ENCODE data around the gene CNTN4.
"Not testable (repeated sequence)": the region's sequence is repeated elsewhere in the genome, so short reads cannot be mapped to it uniquely, and the experiment has no call there.

Gene CNTN4

DNA sequence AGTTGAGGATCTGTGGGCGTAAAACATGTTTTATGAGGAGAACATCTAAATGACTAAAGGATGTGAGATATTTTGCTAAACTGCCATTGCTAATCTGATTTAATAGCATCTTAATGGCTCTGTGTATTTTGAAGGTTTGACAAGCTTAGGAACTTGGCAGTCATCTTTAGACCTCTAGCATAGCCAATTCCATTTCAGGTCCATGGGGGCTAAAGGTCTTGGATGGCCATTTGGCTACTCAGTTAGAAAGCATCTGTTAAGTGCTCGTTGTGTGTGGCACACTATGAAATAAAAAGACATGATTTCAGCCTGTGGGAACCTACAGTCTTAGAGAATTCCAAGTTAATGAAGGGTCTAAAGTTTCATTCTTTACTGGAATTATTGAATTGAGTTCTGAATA is 775.3 kb downstream of the CNTN4 start:
- no peak for DNase-seq

DNA sequence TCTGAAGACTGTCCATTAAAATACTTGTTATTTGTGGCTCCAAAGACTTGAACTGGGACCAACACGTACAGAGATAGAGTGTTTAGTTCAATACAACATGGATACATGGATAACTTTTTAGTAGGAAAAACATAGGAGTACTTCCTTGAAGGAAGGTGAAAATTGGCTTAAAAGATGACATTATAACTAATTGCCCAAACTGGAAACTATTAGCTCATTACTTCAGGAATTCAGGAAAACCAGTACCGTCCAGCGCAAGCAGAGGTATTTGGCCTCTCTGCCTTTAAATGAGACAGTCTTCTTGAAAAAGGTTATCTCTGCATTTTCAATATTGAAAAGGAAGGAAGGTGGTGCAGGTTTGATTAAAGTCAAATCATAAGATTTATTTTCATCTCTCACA is 777.0 kb downstream of the CNTN4 start:
- no peak for DNase-seq

DNA sequence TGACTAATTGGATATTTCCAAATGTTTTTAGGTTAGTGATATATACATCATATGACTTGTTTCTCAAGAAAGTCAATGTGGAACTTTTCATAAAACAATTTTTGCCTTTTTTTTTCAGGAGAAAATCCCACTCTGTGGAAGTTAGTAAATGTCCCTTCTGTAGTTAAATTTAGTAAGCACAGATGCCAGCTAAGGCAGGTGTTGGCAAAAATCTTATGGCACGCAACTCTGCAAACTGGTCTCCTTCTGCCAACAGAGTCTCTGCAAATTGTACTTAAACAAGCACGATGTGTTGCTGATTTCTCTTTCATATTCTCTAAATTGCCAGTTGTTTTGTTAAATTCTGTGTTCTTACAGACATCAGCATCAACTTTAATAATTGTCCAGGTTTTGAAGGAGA is 777.7 kb downstream of the CNTN4 start:
- DNase-seq, result no peak

DNA sequence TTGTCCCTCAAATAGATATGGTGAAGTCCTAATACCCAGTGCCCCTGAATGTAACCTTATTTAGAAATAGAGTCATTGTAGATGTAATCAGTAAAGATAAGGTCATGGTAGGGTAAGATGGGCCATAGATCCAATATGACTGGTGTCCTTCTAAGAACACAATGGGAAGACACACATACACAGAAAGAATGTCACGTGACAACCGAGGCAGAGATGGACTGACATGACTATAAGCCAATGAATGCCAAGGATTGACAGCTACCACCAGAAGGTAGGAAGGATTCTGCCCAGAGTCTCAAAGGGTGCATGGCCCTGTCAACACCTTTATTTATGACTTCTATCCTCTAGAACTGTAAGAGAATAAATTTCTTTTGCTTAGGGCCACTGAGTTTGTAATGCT is 780.4 kb downstream of the CNTN4 start:
- no peak for DNase-seq

DNA sequence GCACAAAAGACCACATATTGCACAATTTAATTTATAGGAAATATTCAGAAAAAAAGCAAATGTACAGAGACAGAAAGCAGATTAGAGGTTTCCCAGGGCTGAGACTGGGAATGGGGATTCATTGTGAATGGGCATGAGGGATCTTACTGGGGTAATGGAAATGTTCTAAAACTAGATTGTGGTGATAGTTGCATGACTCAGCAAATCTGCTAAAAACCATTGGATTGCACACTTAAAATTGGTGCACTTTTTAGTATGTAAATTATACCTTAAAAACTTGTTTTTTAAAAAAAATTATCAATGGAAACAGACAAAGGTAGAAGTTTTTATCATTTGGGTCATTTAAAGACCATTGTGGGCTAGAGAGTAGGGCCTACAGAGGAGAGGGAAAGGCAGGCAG is 780.9 kb downstream of the CNTN4 start:
- DNase-seq, result no peak

DNA sequence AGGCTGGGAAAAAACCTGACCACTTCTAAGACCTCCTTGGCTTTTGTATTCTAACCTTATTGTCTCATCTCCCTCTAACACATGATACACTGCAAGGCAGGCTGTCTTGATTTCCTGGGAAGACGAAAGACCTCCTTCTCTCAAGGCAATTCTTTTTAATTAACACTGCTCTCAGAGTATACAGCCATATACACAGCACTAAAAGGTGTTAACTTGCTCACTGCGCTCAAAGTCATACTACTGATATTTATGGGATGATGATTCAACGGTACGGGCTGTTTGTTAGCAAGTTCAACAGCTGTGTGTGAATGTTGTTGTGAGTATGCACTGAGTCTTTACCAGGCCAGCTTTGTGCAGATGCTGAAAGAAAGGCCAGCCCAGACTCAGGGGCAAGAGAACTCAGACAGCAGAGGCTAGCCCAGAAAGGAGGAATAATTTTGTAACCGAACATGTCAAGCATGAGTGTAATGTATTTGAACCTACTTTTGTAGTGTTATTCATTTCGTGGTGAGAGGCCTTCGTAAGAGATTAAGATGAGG is 781.6 kb downstream of the CNTN4 start:
- no peak for DNase-seq

DNA sequence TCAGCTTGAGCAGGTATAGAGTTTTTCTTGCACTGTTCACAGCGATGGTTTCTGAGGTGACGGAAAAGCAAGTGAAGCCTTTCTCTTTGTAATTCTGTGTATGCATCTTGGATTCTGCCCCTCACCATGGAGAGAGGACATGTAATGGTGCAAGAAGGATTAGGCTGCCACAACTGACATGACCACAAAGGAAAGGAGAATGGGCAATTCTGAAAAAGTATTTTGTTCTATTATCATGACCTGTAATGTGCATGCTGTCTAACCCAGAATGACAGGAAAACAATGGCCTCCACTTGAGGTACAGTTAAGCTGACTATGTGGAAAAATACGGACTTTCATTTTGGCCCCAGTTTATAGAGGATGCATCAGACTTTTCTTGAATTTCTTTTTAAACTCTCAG is 784.6 kb downstream of the CNTN4 start:
- DNase-seq, result no peak

DNA sequence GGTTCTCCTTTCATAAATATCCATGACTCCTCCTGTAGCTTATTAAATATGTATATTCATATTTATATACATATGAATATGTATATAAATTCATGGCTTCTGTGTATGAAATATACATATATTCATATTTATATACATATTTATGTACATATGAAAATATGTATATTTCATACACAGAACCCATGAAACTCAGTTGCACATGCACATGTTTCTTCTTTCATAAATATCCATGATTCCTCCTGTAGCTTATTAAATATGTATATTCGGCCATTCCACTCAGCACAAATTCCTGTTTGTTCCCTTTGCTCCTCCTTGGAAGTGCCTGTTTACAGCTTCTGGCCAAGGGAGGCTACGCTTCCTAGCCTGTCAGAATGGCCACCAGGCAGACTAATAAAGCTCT is 789.9 kb downstream of the CNTN4 start:
- DNase-seq, result no peak

DNA sequence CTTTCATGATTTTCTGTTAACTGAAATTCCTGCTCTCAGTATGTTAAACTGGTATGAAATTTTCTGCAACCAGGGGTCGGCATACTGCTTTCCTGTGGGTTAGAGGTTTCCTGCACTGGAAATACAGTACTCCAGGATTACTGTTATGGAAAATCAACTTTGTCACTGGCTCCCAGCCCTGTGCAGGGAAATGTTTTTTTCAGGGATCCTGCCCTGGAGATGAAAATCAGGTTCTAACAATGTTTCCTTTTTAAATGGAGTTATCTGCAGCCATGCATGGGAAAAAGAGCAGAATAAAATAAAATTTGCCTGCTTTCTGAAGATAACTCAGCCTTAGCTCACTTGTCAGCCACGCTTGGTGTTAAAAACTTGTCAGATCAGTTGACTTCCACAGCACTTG is 791.1 kb downstream of the CNTN4 start:
- DNase-seq, result no peak

DNA sequence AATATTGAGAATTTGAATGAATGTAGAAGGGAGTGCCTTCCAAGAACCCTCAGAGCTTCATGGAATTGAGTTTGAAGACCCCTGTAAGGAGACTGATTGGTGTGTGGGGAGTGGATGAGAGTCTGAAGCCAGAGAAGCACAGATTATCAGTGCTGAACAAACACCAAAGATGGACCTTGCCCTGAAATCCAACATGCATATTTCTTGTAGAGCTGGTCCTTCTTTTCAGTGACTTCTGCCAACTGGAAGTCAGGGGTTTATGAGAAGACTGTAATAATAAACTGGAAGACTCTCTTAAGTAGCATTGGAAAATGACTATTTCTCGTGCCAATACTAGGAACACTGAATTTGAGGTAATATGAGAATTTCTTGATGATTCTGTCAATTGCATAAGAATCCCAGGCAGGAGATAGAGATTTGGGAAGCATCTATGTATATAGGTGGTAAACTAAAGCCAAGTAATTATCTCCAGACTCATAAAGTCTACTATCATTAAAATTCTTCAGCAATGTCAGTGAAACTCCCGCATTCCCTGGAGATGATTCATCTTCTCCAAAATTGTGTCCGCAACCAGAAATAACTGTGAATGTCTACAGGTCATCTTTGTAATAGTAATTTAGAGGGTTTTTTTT is 797.8 kb downstream of the CNTN4 start:
- DNase-seq, result no peak

DNA sequence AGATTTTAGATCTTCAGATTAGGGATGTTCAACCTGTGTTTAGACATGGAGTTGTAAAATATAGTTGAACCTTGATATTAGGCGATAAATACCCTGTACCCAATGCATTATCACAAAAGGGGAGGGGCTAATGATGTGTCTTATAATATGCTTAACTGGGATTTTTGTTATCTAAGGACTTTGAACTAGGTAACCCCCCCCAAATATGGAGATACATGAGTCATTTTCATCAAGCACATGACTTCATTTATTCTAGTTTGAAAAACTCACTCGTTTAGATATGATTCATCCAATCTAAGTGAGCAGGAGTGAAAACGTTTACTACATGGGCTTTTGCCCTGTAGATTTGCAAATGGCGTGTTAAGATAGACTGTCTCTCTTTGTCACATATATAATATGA is 799.2 kb downstream of the CNTN4 start:
- DNase-seq, result no peak

DNA sequence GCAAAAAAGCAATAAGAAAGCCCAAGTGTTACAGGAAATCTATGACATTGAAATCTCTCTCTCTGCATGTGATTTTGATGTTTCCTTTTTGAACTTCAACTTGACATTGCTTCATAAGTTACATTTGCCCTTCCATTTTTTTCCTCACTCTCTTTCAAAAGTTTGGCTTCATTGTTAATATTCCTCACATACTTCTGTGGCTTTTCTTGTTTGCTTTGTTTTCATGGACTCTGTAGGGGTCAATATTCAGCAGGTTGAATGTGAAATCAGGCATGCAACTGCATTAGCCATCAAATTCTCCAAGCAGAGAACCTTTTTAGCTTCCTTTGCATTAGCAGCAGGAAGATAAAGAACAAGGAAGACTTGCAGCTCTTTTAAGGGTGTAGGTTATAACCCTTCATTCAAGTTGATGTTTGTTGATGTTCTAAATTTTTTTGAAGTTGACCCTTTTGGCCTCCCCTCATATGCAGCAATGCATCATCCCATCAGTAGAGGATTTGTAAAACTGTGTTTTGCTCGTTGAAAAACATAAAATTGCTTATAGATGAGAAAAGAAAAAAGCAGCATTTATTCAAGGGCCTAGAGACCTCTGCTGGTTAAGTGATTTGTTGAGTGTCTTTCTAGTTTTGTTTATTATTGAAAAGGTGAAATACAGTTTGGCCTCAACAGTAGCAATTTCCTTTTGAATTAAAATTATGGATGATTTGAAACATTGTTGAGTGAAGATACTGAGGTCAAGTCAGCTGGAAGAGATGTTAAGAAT is 800.1 kb downstream of the CNTN4 start:
- DNase-seq, result no peak

DNA sequence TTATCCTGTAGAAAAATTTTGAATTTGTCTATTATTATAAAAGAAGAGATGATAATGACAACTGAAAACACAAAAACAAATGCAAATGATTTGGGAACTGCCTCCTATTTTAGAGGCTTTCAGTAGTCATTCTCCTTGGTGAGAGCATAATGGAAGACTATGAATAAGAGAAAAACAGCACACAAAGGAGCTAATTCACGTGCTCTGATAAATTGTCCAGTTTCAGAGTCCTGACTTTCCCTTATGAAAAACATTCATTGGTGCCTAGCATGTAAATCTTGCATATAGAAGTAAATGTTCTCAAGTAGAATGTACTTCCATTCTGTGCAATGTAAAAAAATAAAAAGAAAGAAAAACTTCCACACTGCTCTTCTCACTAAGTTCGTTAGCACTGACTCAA is 805.4 kb downstream of the CNTN4 start:
- DNase-seq, result no peak

DNA sequence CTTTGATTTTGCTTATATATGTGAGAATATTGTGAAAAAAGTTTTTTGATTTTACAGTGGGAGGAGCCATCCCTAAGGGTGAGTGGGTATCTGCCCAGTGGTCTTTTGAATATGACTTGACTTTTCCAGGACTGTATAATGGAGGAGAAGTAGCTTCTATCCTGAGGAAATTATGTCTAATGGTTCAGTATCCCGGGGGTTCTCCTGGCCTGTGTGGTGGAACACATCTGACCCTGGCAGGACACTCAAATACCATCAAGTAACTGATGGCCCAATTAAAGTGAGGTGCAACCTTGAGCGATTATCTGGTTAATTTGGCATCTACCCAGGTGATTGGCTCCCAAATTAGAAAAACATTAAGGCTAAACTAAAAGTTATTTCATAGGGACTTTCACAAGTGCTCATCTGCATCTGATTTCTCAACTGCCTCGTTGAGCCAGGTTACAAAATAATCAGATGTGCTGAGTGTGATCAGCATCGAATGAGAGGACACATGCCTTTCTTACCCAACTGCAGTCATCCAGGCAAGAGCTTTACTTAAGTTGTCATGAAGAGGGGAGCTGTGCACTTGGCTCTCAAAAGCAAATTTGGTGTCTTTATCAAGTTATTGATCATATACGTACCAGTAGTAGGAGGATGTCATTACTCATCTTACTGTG is 810.2 kb downstream of the CNTN4 start:
- DNase-seq, result no peak

DNA sequence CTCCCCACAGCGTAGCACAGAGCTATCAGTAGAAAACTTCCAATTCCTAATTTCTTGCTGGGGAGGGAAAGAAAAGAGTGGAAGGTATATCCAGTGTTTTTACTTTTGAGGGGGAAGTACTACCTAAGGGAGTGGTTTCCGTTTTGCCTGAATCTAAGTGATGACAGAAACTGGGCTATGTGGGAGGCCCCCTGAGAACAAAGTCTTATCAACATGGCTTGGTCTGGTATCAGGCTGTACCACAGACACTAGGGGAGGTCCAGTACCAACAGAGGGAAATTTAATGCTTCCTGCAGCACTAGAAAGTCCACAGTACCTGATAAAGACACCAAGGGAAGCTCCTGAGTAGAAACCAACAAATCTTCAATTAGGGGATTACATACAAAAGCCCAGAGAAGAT is 812.3 kb downstream of the CNTN4 start:
- no peak for DNase-seq

DNA sequence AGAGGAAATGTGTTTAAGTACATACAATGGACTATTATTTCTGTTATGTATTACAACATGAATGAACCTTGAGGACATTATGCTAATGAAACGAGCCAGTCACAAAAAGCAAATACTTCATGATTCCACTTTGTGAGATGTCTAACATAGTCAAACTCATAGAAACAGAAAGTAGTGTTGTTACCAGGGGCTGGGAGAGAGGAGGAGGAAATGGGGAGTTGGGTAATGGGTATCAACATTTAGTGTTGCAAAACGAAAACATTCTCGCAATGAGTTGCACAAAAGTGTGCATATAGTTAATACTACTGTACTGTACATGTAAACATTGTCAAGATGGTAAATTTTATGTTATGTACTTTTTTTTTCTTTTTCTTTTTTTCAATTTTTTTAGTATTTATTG is 817.2 kb downstream of the CNTN4 start:
- no peak for DNase-seq

DNA sequence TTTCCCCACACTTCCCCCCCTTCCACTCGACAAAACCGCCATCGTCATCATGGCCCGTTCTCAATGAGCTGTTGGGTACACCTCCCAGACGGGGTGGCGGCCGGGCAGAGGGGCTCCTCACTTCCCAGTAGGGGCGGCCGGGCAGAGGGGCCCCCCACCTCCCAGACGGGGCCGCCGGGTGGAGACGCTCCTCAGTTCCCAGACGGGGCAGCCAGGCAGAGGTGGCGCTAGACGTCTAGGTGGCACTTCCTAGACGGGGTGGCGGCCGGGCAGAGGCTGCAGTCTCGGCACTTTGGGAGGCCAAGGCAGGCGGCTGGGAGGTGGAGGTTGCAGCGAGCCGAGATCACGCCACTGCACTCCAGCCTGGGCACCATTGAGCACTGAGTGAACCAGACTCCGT is 818.0 kb downstream of the CNTN4 start:
- not testable (repeated sequence) for DNase-seq

DNA sequence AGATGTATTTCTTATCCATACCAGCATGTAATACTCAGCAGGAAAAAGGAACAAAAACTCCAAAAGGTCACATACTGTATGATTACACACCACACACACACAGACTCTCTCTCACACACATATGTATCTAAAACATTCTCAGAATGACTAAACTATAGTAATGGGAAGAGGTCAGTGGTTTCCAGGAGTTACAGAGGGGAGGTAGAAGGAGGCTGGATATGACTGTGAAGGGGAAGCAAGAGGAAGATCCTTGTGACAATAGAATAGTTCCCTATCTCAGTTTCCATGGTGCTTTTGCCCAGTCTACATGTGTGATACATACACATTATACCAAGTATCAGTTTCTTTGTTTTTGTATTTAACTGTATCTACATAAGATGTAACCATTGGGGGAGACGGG is 821.4 kb downstream of the CNTN4 start:
- DNase-seq, result no peak

DNA sequence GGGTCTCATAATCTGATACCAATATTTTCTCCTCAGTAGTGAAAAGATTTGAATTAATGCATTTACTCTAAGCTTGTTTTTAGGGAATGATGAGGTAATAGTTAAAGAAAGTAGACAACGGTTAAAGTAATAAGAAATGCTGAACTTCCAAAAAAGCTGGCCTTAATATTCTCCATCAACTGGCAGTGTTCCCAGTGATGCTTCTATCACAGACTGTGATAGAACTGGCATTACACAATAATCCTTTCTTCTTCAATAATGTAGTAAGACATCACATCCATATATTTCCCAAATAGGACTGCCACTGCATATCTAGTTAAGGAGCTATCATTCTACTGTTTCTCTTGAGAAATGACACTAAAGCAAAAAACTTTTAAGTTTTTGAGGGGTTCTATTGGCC is 822.8 kb downstream of the CNTN4 start:
- DNase-seq, result no peak

DNA sequence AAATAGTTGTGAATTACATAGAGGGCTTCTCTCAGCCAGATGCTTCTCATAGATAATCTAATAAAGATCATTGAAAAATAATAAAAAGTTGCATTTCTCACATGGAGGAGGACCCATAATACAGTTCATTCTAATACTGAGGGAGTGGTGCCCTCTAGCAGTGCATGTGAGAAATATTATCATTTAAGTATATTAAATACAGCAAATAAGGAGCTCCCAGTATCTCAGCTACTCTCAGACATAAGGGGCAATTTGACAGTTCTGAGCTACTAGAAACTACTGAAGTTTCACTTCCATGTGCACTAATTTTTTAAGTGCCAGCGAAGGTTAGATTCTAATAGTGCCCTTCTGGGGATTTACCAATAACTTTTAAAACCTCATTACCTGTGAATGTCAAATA is 823.2 kb downstream of the CNTN4 start:
- DNase-seq, result peak; percentile 20

DNA sequence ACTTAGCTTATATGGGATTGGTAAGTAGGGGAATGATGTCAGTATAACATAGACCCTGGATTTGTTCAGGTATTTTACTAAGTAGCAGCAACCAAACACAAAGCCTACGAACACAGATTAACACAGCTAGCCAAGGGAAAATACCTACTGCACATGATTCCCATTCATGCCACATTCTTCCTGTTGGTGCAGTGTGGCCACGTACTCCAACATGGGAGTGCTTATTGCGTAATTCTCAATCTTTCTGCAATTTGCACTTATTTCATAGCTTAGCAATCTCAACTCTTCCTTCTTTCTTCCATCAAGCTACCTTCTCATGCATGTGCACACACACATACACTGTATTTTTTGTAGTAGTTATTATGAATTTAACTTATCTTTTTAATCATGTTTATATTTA is 824.7 kb downstream of the CNTN4 start:
- no peak for DNase-seq

DNA sequence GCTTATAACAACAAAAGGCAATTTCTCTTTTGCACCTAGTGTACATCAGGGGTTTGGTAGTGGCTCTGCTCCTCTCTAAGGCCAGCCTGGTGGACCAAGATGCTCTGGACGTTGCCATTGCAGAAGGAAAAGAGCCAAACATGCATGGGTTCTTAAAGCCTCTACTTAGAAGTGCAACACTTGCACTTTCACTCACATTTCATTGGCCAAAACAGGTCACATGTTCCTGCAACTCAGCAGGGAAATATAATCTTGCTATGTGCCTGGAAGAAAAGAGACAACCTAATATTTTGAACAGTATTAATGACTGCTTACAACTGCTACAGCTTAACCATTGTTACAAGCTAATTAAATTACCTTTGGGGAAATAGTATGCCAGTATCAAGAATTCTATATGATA is 828.6 kb downstream of the CNTN4 start:
- DNase-seq, result no peak

DNA sequence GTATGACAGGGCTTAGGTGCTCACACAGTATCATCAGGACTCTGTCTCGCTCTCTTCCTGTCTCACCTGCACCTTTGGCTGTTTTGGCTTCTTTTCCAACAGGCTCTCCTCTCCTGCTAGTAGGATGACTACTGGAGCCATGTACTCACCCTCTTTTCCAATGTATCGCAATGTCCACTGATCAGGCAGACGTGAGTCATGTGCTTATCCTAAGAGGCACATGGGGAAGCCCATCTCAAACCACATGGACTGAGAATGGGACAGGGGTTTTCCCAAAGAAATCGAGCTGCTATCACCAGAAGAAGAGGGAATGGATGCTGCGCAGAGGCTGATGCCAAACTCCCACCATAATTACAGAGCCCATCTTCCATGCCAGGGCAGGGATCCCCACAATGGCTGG is 830.9 kb downstream of the CNTN4 start:
- no peak for DNase-seq

DNA sequence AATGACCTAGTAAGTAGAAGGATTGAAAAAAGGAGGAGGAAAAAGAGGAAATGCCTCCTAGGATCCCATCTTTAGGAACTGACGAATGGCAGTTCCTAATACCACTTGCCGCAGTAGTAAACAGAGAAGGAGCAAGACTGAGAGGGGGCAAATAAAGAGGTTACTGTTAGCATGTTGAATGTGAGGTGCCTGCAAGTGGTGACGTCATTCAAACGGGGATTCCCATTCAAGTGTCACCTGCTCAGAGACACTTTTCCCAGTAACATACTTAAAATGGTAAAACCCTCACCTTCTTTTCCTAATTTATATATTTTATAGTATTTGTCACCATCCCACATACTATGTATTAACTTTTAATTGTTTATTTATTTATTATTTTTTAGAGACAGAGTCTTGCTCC is 832.6 kb downstream of the CNTN4 start:
- no peak for DNase-seq
